Adipocyte (in vitro differentiated cells): ENCODE measurements around the gene CIRBP.

Experiments
- DNase-seq: peaks from one replicate; pipeline ENCODE4 v3.0.0-alpha.2; 2015; ENCODE audit warnings: low read depth
- H3K27me3 ChIP-seq: replicated peaks from 2 replicates; pipeline ENCODE4 v1.7.0; 2013; ENCODE audit warnings: mild to moderate bottlenecking, low read length, moderate library complexity; ENCODE audit not compliant: control insufficient read depth, insufficient read depth
- H3K36me3 ChIP-seq: 2 replicates; pipeline ENCODE4 v1.7.0; 2013; ENCODE audit warnings: low read length, mild to moderate bottlenecking, moderate library complexity; ENCODE audit not compliant: control insufficient read depth, insufficient read depth, severe bottlenecking
- H3K4me1 ChIP-seq: 2 replicates; pipeline ENCODE4 v1.7.0; 2013; ENCODE audit warnings: mild to moderate bottlenecking, low read length, moderate library complexity; ENCODE audit not compliant: control insufficient read depth, insufficient read depth
- H3K4me3 ChIP-seq: 2 replicates; pipeline ENCODE4 v1.7.0; 2013; ENCODE audit warnings: mild to moderate bottlenecking, low read length, moderate library complexity
- H3K9ac ChIP-seq: 2 replicates; pipeline ENCODE4 v1.7.0; 2013; ENCODE audit warnings: mild to moderate bottlenecking, low read length, moderate library complexity
- H3K9me3 ChIP-seq: 2 replicates; pipeline ENCODE4 v1.7.0; 2013; ENCODE audit warnings: mild to moderate bottlenecking, low read length, moderate library complexity; ENCODE audit not compliant: control insufficient read depth

Gene CIRBP

GRCh38 chr19:1261538-1261797, 7.7 kb upstream of the CIRBP start:
- peak; percentile 39 for DNase-seq
- Histone ChIP-seq H3K36me3 (peaks cover 21% of the 10 kb centered on the region), H3K9me3 (no peaks in the 10 kb centered on the region), H3K4me1 (peaks cover 59% of the 10 kb centered on the region), H3K27me3 (no peaks in the 10 kb centered on the region), H3K9ac (peak overlapping the region; percentile 90), H3K4me3 (peak overlapping the region; percentile 83)

GRCh38 chr19:1261798-1262622, 7.1 kb upstream of the CIRBP start:
- Histone ChIP-seq H3K36me3 (peaks cover 16% of the 10 kb centered on the region), H3K4me3 (peak overlapping the region; percentile 83), H3K27me3 (no peaks in the 10 kb centered on the region), H3K4me1 (peaks cover 55% of the 10 kb centered on the region), H3K9ac (peak overlapping the region; percentile 90), H3K9me3 (no peaks in the 10 kb centered on the region)
- peak; percentile 64 for DNase-seq

- H3K4me3 ChIP-seq: no peak overlapping the region
Observed at GRCh38 chr19:1262623-1263123, 6.5 kb upstream of the CIRBP start.

GRCh38 chr19:1263188-1263587, 5.9 kb upstream of the CIRBP start:
- H3K9ac ChIP-seq: no peak overlapping the region
- no peaks in the 10 kb centered on the region for H3K9me3 ChIP-seq
- DNase-seq: no peak
- H3K4me3 ChIP-seq: no peak overlapping the region
- H3K36me3 ChIP-seq: peaks cover 4% of the 10 kb centered on the region
- peaks cover 55% of the 10 kb centered on the region for H3K4me1 ChIP-seq
- no peaks in the 10 kb centered on the region for H3K27me3 ChIP-seq

More at GRCh38 chr19:1262623-1263123, 6.5 kb upstream of the CIRBP start:
- H3K4me1 ChIP-seq: peaks cover 55% of the 10 kb centered on the region
- no peaks in the 10 kb centered on the region for H3K9me3 ChIP-seq
- DNase-seq: peak; percentile 61
- H3K27me3 ChIP-seq: no peaks in the 10 kb centered on the region
- H3K9ac ChIP-seq: peak overlapping the region; percentile 90
- H3K36me3 ChIP-seq: peaks cover 9% of the 10 kb centered on the region

GRCh38 chr19:1264801-1265614, 4.1 kb upstream of the CIRBP start:
- no peaks in the 10 kb centered on the region for H3K36me3 ChIP-seq
- H3K9ac ChIP-seq: peak overlapping the region; percentile 40
- H3K9me3 ChIP-seq: no peaks in the 10 kb centered on the region
- DNase-seq: peak; percentile 90
- H3K27me3 ChIP-seq: no peaks in the 10 kb centered on the region
- H3K4me3 ChIP-seq: no peak overlapping the region
- H3K4me1 ChIP-seq: peaks cover 52% of the 10 kb centered on the region

GRCh38 chr19:1265615-1266128, 3.5 kb upstream of the CIRBP start:
- Histone ChIP-seq H3K27me3 (no peaks in the 10 kb centered on the region), H3K4me1 (peaks cover 53% of the 10 kb centered on the region), H3K9ac (peak overlapping the region; percentile 90), H3K9me3 (no peaks in the 10 kb centered on the region), H3K4me3 (peak overlapping the region; percentile 76), H3K36me3 (peaks cover under 1% of the 10 kb centered on the region)
- peak; percentile 88 for DNase-seq

GRCh38 chr19:1266129-1266915, 2.8 kb upstream of the CIRBP start:
- Histone ChIP-seq H3K36me3 (peaks cover 7% of the 10 kb centered on the region), H3K9ac (peak overlapping the region; percentile 90), H3K4me1 (peaks cover 57% of the 10 kb centered on the region), H3K4me3 (peak overlapping the region; percentile 76), H3K9me3 (no peaks in the 10 kb centered on the region), H3K27me3 (no peaks in the 10 kb centered on the region)
- peak; percentile 93 for DNase-seq

GRCh38 chr19:1266916-1267476, 2.1 kb upstream of the CIRBP start:
- Histone ChIP-seq H3K9me3 (no peaks in the 10 kb centered on the region), H3K9ac (peak overlapping the region; percentile 90), H3K4me3 (peak overlapping the region; percentile 72), H3K27me3 (no peaks in the 10 kb centered on the region), H3K4me1 (peaks cover 57% of the 10 kb centered on the region), H3K36me3 (peaks cover 14% of the 10 kb centered on the region)
- DNase-seq: peak; percentile 84

GRCh38 chr19:1267477-1268225, 1.5 kb upstream of the CIRBP start:
- Histone ChIP-seq H3K27me3 (no peaks in the 10 kb centered on the region), H3K9ac (peak overlapping the region; percentile 90), H3K4me1 (peaks cover 56% of the 10 kb centered on the region), H3K4me3 (peak overlapping the region; percentile 72), H3K36me3 (peaks cover 20% of the 10 kb centered on the region), H3K9me3 (no peaks in the 10 kb centered on the region)
- no peak for DNase-seq
